Suprapubic skin (tissue), 4 donors: Measurements from ENCODE around the gene KIAA2012.

Experiments
- CTCF ChIP-seq, 2 donors: fragments of 200-600 bp in 1 of 2; fragments of 450-650 bp in 1 of 2; sonication (generic) in 1 of 2; IDR thresholded peaks; one replicate each; pipeline ENCODE4 v1.5.1; 2016 to 2019; ENCODE audit warnings: antibody characterized with exemption in 2 of 2, mild to moderate bottlenecking in 1 of 2, moderate library complexity in 1 of 2
- EP300 ChIP-seq: sonication (generic); formaldehyde crosslinking; IDR thresholded peaks from one replicate; pipeline ENCODE4 v1.6.1; 2017; ENCODE audit warnings: antibody characterized with exemption
- POLR2A ChIP-seq, 2 donors: fragments of 450-650 bp; IDR thresholded peaks; one replicate each; pipeline ENCODE4 v1.6.1; 2017; ENCODE audit warnings: antibody characterized with exemption in 2 of 2, mild to moderate bottlenecking in 2 of 2, moderate library complexity in 2 of 2
- POLR2AphosphoS5 ChIP-seq, 3 donors: sonication (generic); formaldehyde crosslinking; IDR thresholded peaks; one replicate each; pipeline ENCODE4 v1.6.1; 2017; ENCODE audit warnings: antibody characterized with exemption in 3 of 3

GRCh38 chr2:202030691-202031090 lies 42.4 kb upstream of the KIAA2012 start:
- TF ChIP-seq CTCF (IDR thresholded peaks at IDR 0.05) = no peak
- TF ChIP-seq EP300 = no peak
- TF ChIP-seq POLR2A (IDR thresholded peaks at IDR 0.05) = no peak
- peak in 1 of 3 donors; percentile 20 for TF ChIP-seq POLR2AphosphoS5 (IDR thresholded peaks at IDR 0.05)
